ENCODE data around the gene KCNF1. TPM values are rescaled to one million over a fixed set of nuclear protein-coding genes. Genes with fewer than 3 reads are reported as not detected.

KCNF1 gene
- total RNA-seq, 1 experiment from 2014 or later, result 0.52 TPM

- ChIA-PET RAD21 (ENCODE audit: low non-redundant PET in 1 of 2, low total read pairs in 2 of 2, uncharacterized antibody in 2 of 2, unreplicated experiment in 2 of 2) (interaction anchor here in 1 of 2 experiments (0.6 kb wide), 1 partner anchor 54 kb away, joined by 7 read pairs; no protein-coding TSS in a partner anchor), CTCF (interaction anchor here (0.9 kb wide), 1 partner anchor 11 kb away, joined by 3 read pairs; no protein-coding TSS in a partner anchor), POLR2A (no interaction called here)
- BruUV-seq (replicated peaks), result no TSS peak
- DNase-seq (ENCODE audit: low read depth, low spot score) (no peak), ATAC-seq (no peak)
- Histone ChIP-seq H3K4me2 (ENCODE audit: low read length) (no peak overlapping the region), H3K79me2 (ENCODE audit: insufficient read depth, low read length) (no peaks in the 10 kb centered on the region), H3K4me3 (replicated peaks in 1 of 2; ENCODE audit: low read depth in 1 of 2, low read length in 2 of 2) (no peak overlapping the region), H3K27me3 (ENCODE audit: insufficient read depth, low read length) (0 out of 2 replicates have a peak, but pooled peaks cover 2% of the 10 kb centered on the region), H2AFZ (ENCODE audit: low read depth, low read length, poor library complexity, severe bottlenecking) (no peak overlapping the region), H3K4me1 (ENCODE audit: control insufficient read depth in 1 of 2, insufficient read depth in 2 of 2, low read length in 2 of 2) (no peaks in the 10 kb centered on the region), H3K9me3 (ENCODE audit: control insufficient read depth in 1 of 2, insufficient read depth in 1 of 2, low read depth in 1 of 2, low read length in 2 of 2) (no peaks in the 10 kb centered on the region), H3K9ac (ENCODE audit: low read length) (no peak overlapping the region), H3K9me2 (ENCODE audit: insufficient read depth) (no peaks in the 10 kb centered on the region), H3K27ac (ENCODE audit: low read depth, low read length) (no peak overlapping the region), H3K36me3 (ENCODE audit: control insufficient read depth in 1 of 2, insufficient read depth in 2 of 2, low read length in 2 of 2) (no peaks in the 10 kb centered on the region), H4K20me1 (ENCODE audit: insufficient read depth) (no peaks in the 10 kb centered on the region)
- intact Hi-C loops (cut with micrococcal nuclease), result no loop called here
- TF ChIP-seq CEBPB (IDR thresholded peaks at IDR 0.05; ENCODE audit: low read depth), result no peak
- no peak for TF ChIP-seq EZH2phosphoT487 (IDR thresholded peaks at IDR 0.05; ENCODE audit: borderline replicate concordance)
- no peak for TF ChIP-seq SIN3A (IDR thresholded peaks at IDR 0.05; ENCODE audit: low read depth)
- TF ChIP-seq SRF (IDR thresholded peaks at IDR 0.05; ENCODE audit: low read depth), result no peak
- TF ChIP-seq EZH2 (IDR thresholded peaks at IDR 0.05), result no peak
- TF ChIP-seq ELF1 (IDR thresholded peaks at IDR 0.05; ENCODE audit: borderline replicate concordance, low read depth), result no peak
- no peak for TF ChIP-seq TCF7L2 (IDR thresholded peaks at IDR 0.05; ENCODE audit: borderline replicate concordance, extremely low read depth, insufficient read depth, insufficient read length)
- TF ChIP-seq, protein P1, sequence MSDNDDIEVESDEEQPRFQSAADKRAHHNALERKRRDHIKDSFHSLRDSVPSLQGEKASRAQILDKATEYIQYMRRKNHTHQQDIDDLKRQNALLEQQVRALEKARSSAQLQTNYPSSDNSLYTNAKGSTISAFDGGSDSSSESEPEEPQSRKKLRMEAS (IDR thresholded peaks at IDR 0.05), result no peak
- TF ChIP-seq RAD21 (IDR thresholded peaks at IDR 0.05; ENCODE audit: low read depth), result no peak
- no peak for TF ChIP-seq POLR2AphosphoS5 (IDR thresholded peaks at IDR 0.05; ENCODE audit: low read depth, low read length)
- TF ChIP-seq, protein P2, sequence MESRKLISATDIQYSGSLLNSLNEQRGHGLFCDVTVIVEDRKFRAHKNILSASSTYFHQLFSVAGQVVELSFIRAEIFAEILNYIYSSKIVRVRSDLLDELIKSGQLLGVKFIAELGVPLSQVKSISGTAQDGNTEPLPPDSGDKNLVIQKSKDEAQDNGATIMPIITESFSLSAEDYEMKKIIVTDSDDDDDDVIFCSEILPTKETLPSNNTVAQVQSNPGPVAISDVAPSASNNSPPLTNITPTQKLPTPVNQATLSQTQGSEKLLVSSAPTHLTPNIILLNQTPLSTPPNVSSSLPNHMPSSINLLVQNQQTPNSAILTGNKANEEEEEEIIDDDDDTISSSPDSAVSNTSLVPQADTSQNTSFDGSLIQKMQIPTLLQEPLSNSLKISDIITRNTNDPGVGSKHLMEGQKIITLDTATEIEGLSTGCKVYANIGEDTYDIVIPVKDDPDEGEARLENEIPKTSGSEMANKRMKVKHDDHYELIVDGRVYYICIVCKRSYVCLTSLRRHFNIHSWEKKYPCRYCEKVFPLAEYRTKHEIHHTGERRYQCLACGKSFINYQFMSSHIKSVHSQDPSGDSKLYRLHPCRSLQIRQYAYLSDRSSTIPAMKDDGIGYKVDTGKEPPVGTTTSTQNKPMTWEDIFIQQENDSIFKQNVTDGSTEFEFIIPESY (IDR thresholded peaks at IDR 0.05; ENCODE audit: extremely low read depth, insufficient replicate concordance, low read length), result no peak
- no peak for TF ChIP-seq FOSL1 (IDR thresholded peaks at IDR 0.05; ENCODE audit: low read depth)
- no peak for TF ChIP-seq CTCF (IDR thresholded peaks at IDR 0.05 in 2 of 3, conservative IDR thresholded peaks at IDR 0.05 in 1 of 3; ENCODE audit: borderline replicate concordance in 1 of 3, insufficient read depth in 1 of 3, low read depth in 2 of 3, low read length in 2 of 3)
Observed at GRCh38 chr2:10889651-10890215, 22.0 kb upstream of the KCNF1 start.

All from HCT116 (cell line).